GM18951 (cell line): ENCODE data around the gene SOBP.

Experiments
- POLR2A ChIP-seq: IDR thresholded peaks from 4 replicates; pipeline ENCODE4 v1.6.1; 2011; ENCODE audit warnings: mild to moderate bottlenecking; ENCODE audit not compliant: insufficient read length, insufficient read depth; ENCODE audit errors: extremely low read depth
- in situ Hi-C: fragments of 300-500 bp; cut with MboI; formaldehyde crosslinking; loops from one replicate; pipeline ENCODE4 v1.12.0; 2022; ENCODE audit warnings: low sequenced_read_pairs, mixed read lengths, inconsistent platforms; ENCODE audit not compliant: unreplicated experiment

The SOBP gene

GRCh38 chr6:107636486-107636885 is 146.6 kb downstream of the SOBP start:
- in situ Hi-C loops, result no loop called here
- TF ChIP-seq POLR2A, result no peak

GRCh38 chr6:107637316-107638315 is 147.7 kb downstream of the SOBP start:
- in situ Hi-C loops, result no loop called here
- no peak for TF ChIP-seq POLR2A

- TF ChIP-seq POLR2A, result no peak
- in situ Hi-C loops, result no loop called here
These were observed 148.6 kb downstream of the SOBP start for GRCh38 chr6:107638493-107638892.

GRCh38 chr6:107639511-107639910 is 149.6 kb downstream of the SOBP start:
- in situ Hi-C loops, result no loop called here

GRCh38 chr6:107641071-107641470 is 151.2 kb downstream of the SOBP start:
- in situ Hi-C loops, result no loop called here
- TF ChIP-seq POLR2A, result no peak

More at GRCh38 chr6:107639511-107639910, 149.6 kb downstream of the SOBP start:
- TF ChIP-seq POLR2A, result no peak

- in situ Hi-C loops, result no loop called here
- no peak for TF ChIP-seq POLR2A
These were observed 151.6 kb downstream of the SOBP start for GRCh38 chr6:107641500-107641941.

GRCh38 chr6:107642095-107642860 is 152.4 kb downstream of the SOBP start:
- in situ Hi-C loops, result no loop called here
- no peak for TF ChIP-seq POLR2A

GRCh38 chr6:107642861-107643328 is 153.0 kb downstream of the SOBP start:
- TF ChIP-seq POLR2A, result no peak
- in situ Hi-C loops, result no loop called here

- in situ Hi-C loops, result no loop called here
- TF ChIP-seq POLR2A, result no peak
These were observed 154.6 kb downstream of the SOBP start for GRCh38 chr6:107644513-107644912.

- TF ChIP-seq POLR2A, result no peak
- in situ Hi-C loops, result no loop called here
These were observed 155.8 kb downstream of the SOBP start for GRCh38 chr6:107645740-107646139.

GRCh38 chr6:107646176-107646575 is 156.3 kb downstream of the SOBP start:
- in situ Hi-C loops, result no loop called here
- TF ChIP-seq POLR2A, result no peak

GRCh38 chr6:107646776-107647438 is 157.0 kb downstream of the SOBP start:
- in situ Hi-C loops, result no loop called here
- no peak for TF ChIP-seq POLR2A

GRCh38 chr6:107647439-107647948 is 157.6 kb downstream of the SOBP start:
- in situ Hi-C loops, result no loop called here

GRCh38 chr6:107648983-107649382 is 159.1 kb downstream of the SOBP start:
- in situ Hi-C loops, result no loop called here
- TF ChIP-seq POLR2A, result no peak

More at GRCh38 chr6:107647439-107647948, 157.6 kb downstream of the SOBP start:
- TF ChIP-seq POLR2A, result no peak
